ENCODE results near the gene KDM4C.

The KDM4C gene

GRCh38 chr9:6921315-6921714 lies 163.5 kb downstream of the KDM4C start:
- ATAC-seq (ENCODE audit: low read depth) = no peak
- Mint-ChIP-seq H3K27ac (peak overlapping the region; percentile 5), H3K4me3 (no peak overlapping the region)

DNA sequence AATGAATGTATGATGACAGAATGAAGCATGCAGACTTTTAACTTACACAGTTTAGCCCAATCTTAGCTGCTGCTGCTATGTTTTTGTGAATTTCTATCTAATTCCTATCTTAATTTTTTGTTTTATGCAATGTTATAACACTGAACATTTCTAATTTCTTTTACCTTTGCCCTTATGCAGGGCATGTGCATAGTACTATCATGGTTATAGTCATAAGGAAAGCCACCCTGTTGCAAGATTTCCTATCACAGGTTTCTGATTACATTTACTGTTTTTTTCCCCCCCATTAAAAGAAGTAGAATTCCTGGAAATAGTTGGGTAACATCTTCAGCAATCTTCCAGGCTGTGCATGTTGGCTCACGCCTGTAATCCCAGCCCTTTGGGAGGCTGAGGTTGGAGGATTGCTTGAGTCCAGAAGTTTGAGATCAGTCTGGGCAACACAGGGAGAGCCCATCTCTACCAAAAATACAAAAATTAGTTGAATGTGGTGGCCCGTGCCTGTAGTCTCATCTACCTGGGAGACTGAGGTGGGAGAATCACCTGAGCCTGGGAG lies 164.4 kb downstream of the KDM4C start:
- peaks cover 37% of the 10 kb centered on the region for H3K4me1 Mint-ChIP-seq
- no peaks in the 10 kb centered on the region for H3K27me3 Mint-ChIP-seq
- H3K4me3 Mint-ChIP-seq = no peak overlapping the region
- peaks cover 43% of the 10 kb centered on the region for H3K36me3 Mint-ChIP-seq
- ATAC-seq (ENCODE audit: low read depth) = no peak
- no peak for DNase-seq (ENCODE audit: low spot score in 2 of 2)
- peaks cover 2% of the 10 kb centered on the region for H3K9me3 Mint-ChIP-seq
- peak overlapping the region; percentile 5 for H3K27ac Mint-ChIP-seq

More at GRCh38 chr9:6921315-6921714, 163.5 kb downstream of the KDM4C start:
- DNase-seq (ENCODE audit: low spot score in 2 of 2) = no peak
- Mint-ChIP-seq H3K4me1 (peaks cover 41% of the 10 kb centered on the region), H3K36me3 (peaks cover 41% of the 10 kb centered on the region), H3K9me3 (peaks cover 2% of the 10 kb centered on the region), H3K27me3 (no peaks in the 10 kb centered on the region)

DNA sequence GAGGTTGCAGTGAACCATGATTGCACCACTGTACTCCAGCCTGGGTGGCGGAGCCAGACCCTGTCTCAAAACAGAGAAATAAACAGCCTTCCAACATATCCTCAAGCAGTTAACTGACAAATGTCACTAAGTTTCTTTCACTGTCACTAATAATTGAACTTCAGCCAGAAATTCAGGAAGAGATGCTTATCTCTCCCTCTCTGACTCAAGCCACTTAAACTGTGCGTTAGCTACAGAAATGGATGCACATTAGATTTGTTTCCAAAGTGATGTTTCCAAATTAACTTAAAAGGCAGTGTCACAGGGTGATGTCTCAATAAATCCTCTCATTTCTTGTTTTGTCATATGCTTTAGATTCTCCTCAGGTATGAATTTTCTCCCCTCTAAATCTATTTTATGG lies 164.9 kb downstream of the KDM4C start:
- Mint-ChIP-seq H3K4me3 (no peak overlapping the region), H3K27ac (no peak overlapping the region), H3K36me3 (peaks cover 40% of the 10 kb centered on the region), H3K27me3 (no peaks in the 10 kb centered on the region), H3K9me3 (no peaks in the 10 kb centered on the region), H3K4me1 (peaks cover 34% of the 10 kb centered on the region)
- DNase-seq (ENCODE audit: low spot score in 2 of 2) (no peak), ATAC-seq (ENCODE audit: low read depth) (no peak)

DNA sequence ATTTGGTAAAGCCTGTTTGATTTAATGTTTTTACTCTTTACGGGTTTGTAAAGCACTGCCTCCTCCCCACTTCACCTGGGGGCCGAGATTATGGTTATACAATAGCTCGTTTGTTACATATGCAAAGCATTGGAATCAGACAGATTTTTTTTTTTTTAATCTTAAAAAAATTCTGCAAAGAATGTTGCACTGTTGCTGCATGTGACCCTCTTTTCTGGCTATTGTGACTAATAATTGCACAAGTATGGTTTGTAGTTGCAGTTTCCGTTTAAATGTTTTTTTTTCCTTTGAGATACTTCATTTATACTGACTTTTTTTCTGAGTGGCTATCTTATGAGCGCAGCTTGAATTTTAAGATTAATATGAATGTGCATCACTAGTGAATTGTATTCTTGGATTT lies 165.3 kb downstream of the KDM4C start:
- peak overlapping the region; percentile 65 for H3K27ac Mint-ChIP-seq
- H3K4me3 Mint-ChIP-seq = no peak overlapping the region
- no peak for DNase-seq (ENCODE audit: low spot score in 2 of 2)
- H3K4me1 Mint-ChIP-seq = peaks cover 37% of the 10 kb centered on the region
- H3K27me3 Mint-ChIP-seq = no peaks in the 10 kb centered on the region
- H3K36me3 Mint-ChIP-seq = peaks cover 41% of the 10 kb centered on the region
- no peak for ATAC-seq (ENCODE audit: low read depth)
- no peaks in the 10 kb centered on the region for H3K9me3 Mint-ChIP-seq

DNA sequence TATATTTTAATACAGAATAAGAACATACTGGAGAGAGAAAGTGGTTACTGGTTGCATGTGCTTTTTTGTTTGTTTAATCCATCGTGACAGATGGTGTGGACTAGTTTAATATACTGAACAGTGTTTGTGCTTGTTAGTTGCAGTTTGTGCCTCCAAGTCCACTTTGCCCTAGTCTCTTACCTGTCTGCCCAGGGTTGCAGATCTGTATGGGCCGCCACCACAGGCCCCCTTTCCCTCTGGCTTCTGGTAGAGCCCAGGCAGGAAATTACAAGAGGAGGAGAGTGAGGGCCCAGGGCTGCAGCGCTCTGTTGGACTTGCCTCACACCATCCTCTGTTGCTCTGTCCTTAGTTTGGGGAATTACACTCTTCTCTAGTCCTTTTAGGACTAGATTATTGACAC lies 166.4 kb downstream of the KDM4C start:
- DNase-seq (ENCODE audit: low spot score in 2 of 2) (no peak), ATAC-seq (ENCODE audit: low read depth) (no peak)
- H3K9me3 Mint-ChIP-seq = no peaks in the 10 kb centered on the region
- H3K36me3 Mint-ChIP-seq = peaks cover 44% of the 10 kb centered on the region
- no peaks in the 10 kb centered on the region for H3K27me3 Mint-ChIP-seq
- peaks cover 42% of the 10 kb centered on the region for H3K4me1 Mint-ChIP-seq
- H3K27ac Mint-ChIP-seq = no peak overlapping the region
- no peak overlapping the region for H3K4me3 Mint-ChIP-seq

DNA sequence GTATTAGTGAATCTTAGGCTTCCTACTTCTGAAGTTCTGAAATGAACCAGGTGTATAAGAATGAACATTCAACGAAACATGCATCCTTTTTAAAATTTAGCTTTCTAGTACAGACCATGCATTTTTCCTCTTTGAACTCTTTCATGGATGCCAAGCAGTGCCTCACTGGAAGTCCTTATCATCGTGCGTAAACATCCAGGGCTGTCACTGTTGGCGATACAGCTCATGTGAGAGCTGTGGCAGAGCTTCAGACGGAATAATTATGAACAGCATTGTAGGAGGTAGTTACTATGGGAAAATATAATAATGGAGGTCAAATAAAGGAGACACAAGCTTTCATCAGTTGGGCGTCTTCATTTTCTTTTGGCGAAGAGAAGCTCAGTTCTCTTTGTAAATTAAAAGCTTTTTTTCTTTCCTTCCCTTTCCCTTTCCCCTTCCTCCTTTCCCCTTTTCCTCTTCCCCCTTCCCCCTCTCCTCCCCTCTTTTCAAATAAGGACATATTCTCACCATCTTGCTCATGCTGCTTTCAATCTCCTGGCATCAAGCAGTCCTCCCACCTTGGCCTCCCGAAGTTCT lies 167.3 kb downstream of the KDM4C start:
- no peaks in the 10 kb centered on the region for H3K27me3 Mint-ChIP-seq
- H3K36me3 Mint-ChIP-seq = peaks cover 40% of the 10 kb centered on the region
- no peak for ATAC-seq (ENCODE audit: low read depth)
- peaks cover 36% of the 10 kb centered on the region for H3K4me1 Mint-ChIP-seq
- no peak for DNase-seq (ENCODE audit: low spot score in 2 of 2)
- no peaks in the 10 kb centered on the region for H3K9me3 Mint-ChIP-seq
- H3K4me3 Mint-ChIP-seq = no peak overlapping the region
- no peak overlapping the region for H3K27ac Mint-ChIP-seq

GRCh38 chr9:6925836-6926235 lies 168.1 kb downstream of the KDM4C start:
- peaks cover 33% of the 10 kb centered on the region for H3K4me1 Mint-ChIP-seq
- H3K9me3 Mint-ChIP-seq = no peaks in the 10 kb centered on the region
- DNase-seq (ENCODE audit: low spot score in 2 of 2) (no peak), ATAC-seq (ENCODE audit: low read depth) (no peak)
- no peak overlapping the region for H3K4me3 Mint-ChIP-seq
- peaks cover 43% of the 10 kb centered on the region for H3K36me3 Mint-ChIP-seq
- no peak overlapping the region for H3K27ac Mint-ChIP-seq
- H3K27me3 Mint-ChIP-seq = no peaks in the 10 kb centered on the region

- DNase-seq (ENCODE audit: low spot score in 2 of 2) (no peak), ATAC-seq (ENCODE audit: low read depth) (no peak)
- H3K27ac Mint-ChIP-seq = no peak overlapping the region
- H3K9me3 Mint-ChIP-seq = no peaks in the 10 kb centered on the region
- H3K27me3 Mint-ChIP-seq = no peaks in the 10 kb centered on the region
- no peak overlapping the region for H3K4me3 Mint-ChIP-seq
- peaks cover 39% of the 10 kb centered on the region for H3K36me3 Mint-ChIP-seq
- H3K4me1 Mint-ChIP-seq = peaks cover 29% of the 10 kb centered on the region
Observed at GRCh38 chr9:6926436-6926835, 168.7 kb downstream of the KDM4C start.

GRCh38 chr9:6927838-6928237 lies 170.1 kb downstream of the KDM4C start:
- DNase-seq (ENCODE audit: low spot score in 2 of 2) = no peak
- Mint-ChIP-seq H3K9me3 (no peaks in the 10 kb centered on the region), H3K27me3 (no peaks in the 10 kb centered on the region), H3K4me1 (peaks cover 35% of the 10 kb centered on the region), H3K36me3 (peaks cover 37% of the 10 kb centered on the region), H3K27ac (no peak overlapping the region), H3K4me3 (no peak overlapping the region)
- ATAC-seq (ENCODE audit: low read depth) = no peak

GRCh38 chr9:6928863-6929262 lies 171.1 kb downstream of the KDM4C start:
- H3K27ac Mint-ChIP-seq = no peak overlapping the region
- ATAC-seq (ENCODE audit: low read depth) (no peak), DNase-seq (ENCODE audit: low spot score in 2 of 2) (no peak)
- peaks cover 36% of the 10 kb centered on the region for H3K36me3 Mint-ChIP-seq
- H3K9me3 Mint-ChIP-seq = no peaks in the 10 kb centered on the region
- H3K4me1 Mint-ChIP-seq = peaks cover 33% of the 10 kb centered on the region
- H3K27me3 Mint-ChIP-seq = no peaks in the 10 kb centered on the region
- no peak overlapping the region for H3K4me3 Mint-ChIP-seq

GRCh38 chr9:6929441-6930215 lies 171.9 kb downstream of the KDM4C start:
- peaks cover 30% of the 10 kb centered on the region for H3K4me1 Mint-ChIP-seq
- peaks cover 33% of the 10 kb centered on the region for H3K36me3 Mint-ChIP-seq
- DNase-seq (ENCODE audit: low spot score in 2 of 2) (no peak), ATAC-seq (ENCODE audit: low read depth) (no peak)
- H3K27me3 Mint-ChIP-seq = no peaks in the 10 kb centered on the region
- no peak overlapping the region for H3K4me3 Mint-ChIP-seq
- no peaks in the 10 kb centered on the region for H3K9me3 Mint-ChIP-seq
- H3K27ac Mint-ChIP-seq = no peak overlapping the region

DNA sequence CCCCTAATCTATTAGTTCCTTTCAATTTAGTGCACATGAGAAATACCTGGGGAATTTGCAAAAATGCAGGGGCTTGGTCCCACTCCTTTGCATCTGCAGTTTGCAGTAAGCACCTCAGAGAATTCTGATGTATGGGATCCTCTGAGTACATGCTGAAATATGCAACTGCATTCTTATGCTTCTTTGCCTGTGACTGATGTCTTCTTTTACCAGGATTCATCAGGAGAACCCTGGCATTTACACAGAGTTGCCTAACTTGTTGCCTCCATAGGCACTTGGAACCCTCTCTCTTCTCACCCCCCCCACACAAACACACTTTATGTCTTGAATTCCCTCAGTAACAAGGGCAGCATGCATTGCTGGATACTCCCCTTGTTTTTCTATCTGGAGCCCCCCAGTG lies 173.1 kb downstream of the KDM4C start:
- peaks cover 28% of the 10 kb centered on the region for H3K4me1 Mint-ChIP-seq
- peaks cover 27% of the 10 kb centered on the region for H3K36me3 Mint-ChIP-seq
- no peaks in the 10 kb centered on the region for H3K9me3 Mint-ChIP-seq
- no peak overlapping the region for H3K4me3 Mint-ChIP-seq
- H3K27ac Mint-ChIP-seq = no peak overlapping the region
- DNase-seq (ENCODE audit: low spot score in 2 of 2) = no peak
- ATAC-seq (ENCODE audit: low read depth) = no peak
- H3K27me3 Mint-ChIP-seq = no peaks in the 10 kb centered on the region

GRCh38 chr9:6931913-6932312 lies 174.1 kb downstream of the KDM4C start:
- Mint-ChIP-seq H3K4me3 (no peak overlapping the region), H3K36me3 (peaks cover 25% of the 10 kb centered on the region), H3K4me1 (peaks cover 32% of the 10 kb centered on the region), H3K9me3 (no peaks in the 10 kb centered on the region), H3K27ac (peak overlapping the region; percentile 45), H3K27me3 (no peaks in the 10 kb centered on the region)
- ATAC-seq (ENCODE audit: low read depth) (no peak), DNase-seq (ENCODE audit: low spot score in 2 of 2) (no peak)

GRCh38 chr9:6936103-6936502 lies 178.3 kb downstream of the KDM4C start:
- H3K27me3 Mint-ChIP-seq = no peaks in the 10 kb centered on the region
- ATAC-seq (ENCODE audit: low read depth) (no peak), DNase-seq (ENCODE audit: low spot score in 2 of 2) (no peak)
- no peak overlapping the region for H3K27ac Mint-ChIP-seq
- H3K36me3 Mint-ChIP-seq = peaks cover 14% of the 10 kb centered on the region
- no peak overlapping the region for H3K4me3 Mint-ChIP-seq
- peaks cover 23% of the 10 kb centered on the region for H3K4me1 Mint-ChIP-seq
- no peaks in the 10 kb centered on the region for H3K9me3 Mint-ChIP-seq
